Epithelial cell of proximal tubule (primary cell): ENCODE measurements around the gene IGSF8. TPM values are rescaled to one million over a fixed set of nuclear protein-coding genes. Genes with fewer than 3 reads are reported as not detected.

Experiments used
- DNase-seq: peaks from one replicate; pipeline ENCODE4 v3.0.0-alpha.2; 2011; ENCODE audit warnings: low read depth
- H3K4me3 ChIP-seq: 2 replicates; pipeline ENCODE4 v1.5.1; 2011; ENCODE audit warnings: low read depth, mild to moderate bottlenecking, low read length
- total RNA-seq: library from RNA; depleted of rRNA; stranded (reverse); fragments of >200 nt; gene quantifications from 2 replicates; pipeline ENCODE4 v1.2.3, GENCODE V29; 2015
- TF ChIP-seq, protein P1 (sequence below): conservative IDR thresholded peaks from 2 replicates; pipeline ENCODE4 v1.5.1; 2012; ENCODE audit warnings: low read depth, mild to moderate bottlenecking, low read length

Gene IGSF8
- total RNA-seq, 1 donor from 2014 or later = 33.3 TPM

GRCh38 chr1:160082487-160082886 lies 15.9 kb downstream of the IGSF8 start:
- H3K4me3 ChIP-seq = no peak overlapping the region
- TF ChIP-seq, protein P1, sequence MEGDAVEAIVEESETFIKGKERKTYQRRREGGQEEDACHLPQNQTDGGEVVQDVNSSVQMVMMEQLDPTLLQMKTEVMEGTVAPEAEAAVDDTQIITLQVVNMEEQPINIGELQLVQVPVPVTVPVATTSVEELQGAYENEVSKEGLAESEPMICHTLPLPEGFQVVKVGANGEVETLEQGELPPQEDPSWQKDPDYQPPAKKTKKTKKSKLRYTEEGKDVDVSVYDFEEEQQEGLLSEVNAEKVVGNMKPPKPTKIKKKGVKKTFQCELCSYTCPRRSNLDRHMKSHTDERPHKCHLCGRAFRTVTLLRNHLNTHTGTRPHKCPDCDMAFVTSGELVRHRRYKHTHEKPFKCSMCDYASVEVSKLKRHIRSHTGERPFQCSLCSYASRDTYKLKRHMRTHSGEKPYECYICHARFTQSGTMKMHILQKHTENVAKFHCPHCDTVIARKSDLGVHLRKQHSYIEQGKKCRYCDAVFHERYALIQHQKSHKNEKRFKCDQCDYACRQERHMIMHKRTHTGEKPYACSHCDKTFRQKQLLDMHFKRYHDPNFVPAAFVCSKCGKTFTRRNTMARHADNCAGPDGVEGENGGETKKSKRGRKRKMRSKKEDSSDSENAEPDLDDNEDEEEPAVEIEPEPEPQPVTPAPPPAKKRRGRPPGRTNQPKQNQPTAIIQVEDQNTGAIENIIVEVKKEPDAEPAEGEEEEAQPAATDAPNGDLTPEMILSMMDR = no peak
- no peak for DNase-seq

DNA sequence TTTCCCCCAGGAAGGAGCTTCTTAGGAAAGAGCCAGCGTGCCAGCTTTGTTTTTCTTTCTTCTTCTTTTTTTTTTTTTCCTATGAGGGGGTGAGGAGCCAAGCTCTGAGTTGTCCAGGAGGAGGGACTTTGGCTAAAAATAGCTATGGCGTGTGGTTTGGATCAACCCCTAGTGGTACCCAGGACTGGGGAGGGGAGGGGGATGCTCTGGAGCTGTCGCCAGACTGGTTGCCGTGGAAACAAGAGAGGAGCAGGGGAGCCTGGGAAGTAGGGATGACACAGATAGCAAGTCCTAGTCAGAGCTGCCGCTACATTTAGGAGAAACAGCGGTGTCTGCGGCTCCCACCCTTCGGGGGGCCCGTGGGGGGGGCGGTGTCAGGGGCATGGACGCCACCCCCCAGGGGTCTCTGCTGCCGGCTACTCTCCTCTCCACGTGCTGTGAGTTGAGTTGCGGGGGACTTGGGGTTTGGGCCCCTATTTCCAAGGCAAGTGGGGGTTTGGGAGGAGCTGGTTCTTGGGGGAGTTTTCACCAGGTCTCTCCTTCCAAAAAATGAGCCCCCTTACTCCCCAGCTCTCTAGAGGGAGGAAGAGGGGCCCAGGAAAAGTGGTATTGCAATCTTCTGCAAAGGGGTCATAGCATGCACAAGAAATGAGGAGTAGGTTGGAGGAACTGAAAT lies 17.0 kb downstream of the IGSF8 start, which contains the start of gene KCNJ9:
Gene KCNJ9 (plus strand): TSS at position 278 of the 676 bp plus-strand sequence. CDS start 2,493 bp downstream, outside the sequence.
- DNase-seq = no peak
- TF ChIP-seq, protein P1 = no peak
- H3K4me3 ChIP-seq = no peak within 1 kb of the TSS

- TF ChIP-seq, protein P1 = no peak
- DNase-seq = no peak
- H3K4me3 ChIP-seq = no peak overlapping the region
These were observed 17.9 kb downstream of the IGSF8 start for GRCh38 chr1:160080381-160081100.

DNA sequence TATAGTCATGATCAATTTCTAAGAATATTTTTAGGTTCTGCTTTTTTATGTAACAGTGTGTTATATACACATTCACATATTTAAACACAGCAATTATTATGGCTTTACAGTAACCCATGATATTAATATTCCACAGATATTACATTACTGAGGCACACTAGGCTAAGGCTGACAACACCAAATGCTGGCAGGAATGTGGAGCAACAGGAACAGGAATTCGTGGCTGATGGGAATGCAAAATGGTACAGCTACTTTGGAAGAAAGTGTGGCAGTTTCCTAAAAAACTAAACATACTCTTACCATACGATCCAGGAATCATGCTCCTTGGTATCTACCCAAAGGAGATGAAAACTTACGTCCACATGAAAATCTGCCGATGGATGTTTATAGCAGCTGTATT lies 19.0 kb downstream of the IGSF8 start:
- no peak for DNase-seq
- H3K4me3 ChIP-seq = no peak overlapping the region
- TF ChIP-seq, protein P1 = no peak

GRCh38 chr1:160078512-160079195 lies 19.8 kb downstream of the IGSF8 start:
- TF ChIP-seq, protein P1 = peak; percentile 97
- no peak overlapping the region for H3K4me3 ChIP-seq
- DNase-seq = no peak

- no peak for DNase-seq
- no peak overlapping the region for H3K4me3 ChIP-seq
- TF ChIP-seq, protein P1 = no peak
These were observed 20.9 kb downstream of the IGSF8 start for GRCh38 chr1:160077486-160077885.
